ENCODE data around the gene FABP6. TPM values are rescaled to one million over a fixed set of nuclear protein-coding genes. Genes with fewer than 3 reads are reported as not detected.
A peak's percentile ranks its signal among the peaks of the same experiment; 100 is the strongest.

Gene FABP6
- total and polyA plus RNA-seq, 12 donors, result 0.13 to 5.9 (median 1.4) TPM

DNA sequence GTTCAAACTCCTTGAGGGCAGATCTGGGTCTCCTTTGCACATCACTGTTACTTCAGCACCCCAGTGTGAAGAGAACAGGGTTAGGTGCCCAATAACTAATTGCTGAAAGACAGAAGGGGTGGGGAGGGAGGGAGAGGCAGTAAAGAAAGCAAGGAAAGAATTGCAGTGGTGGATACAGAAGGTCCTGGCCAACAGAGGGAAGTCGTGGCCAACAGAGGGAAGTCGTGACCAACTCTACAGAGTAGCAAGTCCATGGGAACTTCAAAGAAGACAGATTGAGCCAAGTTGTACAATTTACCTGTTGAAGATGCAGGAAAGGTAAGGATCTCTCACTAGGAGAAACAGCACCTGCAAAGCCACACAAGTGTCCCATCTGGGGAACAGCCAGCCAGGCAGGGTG is 56.0 kb downstream of the FABP6 start:
- Histone ChIP-seq H3K27me3 (no peaks in the 10 kb centered on the region), H3K4me3 (no peak overlapping the region), H3K27ac (peak overlapping the region in 2 of 10 donors; percentile 86 to 88), H3K4me1 (peaks cover 5 to 45% (median 31%) of the 10 kb centered on the region in 9 donors), H3K9me3 (no peaks in the 10 kb centered on the region), H3K36me3 (peaks cover 0 to 4% (median 0%) of the 10 kb centered on the region in 9 donors)
- DNase-seq (no peak), ATAC-seq (no peak)
- 71 to 76% methylated on average over 2 of the region's 2 CpGs for WGBS, 2 donors
- TF ChIP-seq, protein P1, sequence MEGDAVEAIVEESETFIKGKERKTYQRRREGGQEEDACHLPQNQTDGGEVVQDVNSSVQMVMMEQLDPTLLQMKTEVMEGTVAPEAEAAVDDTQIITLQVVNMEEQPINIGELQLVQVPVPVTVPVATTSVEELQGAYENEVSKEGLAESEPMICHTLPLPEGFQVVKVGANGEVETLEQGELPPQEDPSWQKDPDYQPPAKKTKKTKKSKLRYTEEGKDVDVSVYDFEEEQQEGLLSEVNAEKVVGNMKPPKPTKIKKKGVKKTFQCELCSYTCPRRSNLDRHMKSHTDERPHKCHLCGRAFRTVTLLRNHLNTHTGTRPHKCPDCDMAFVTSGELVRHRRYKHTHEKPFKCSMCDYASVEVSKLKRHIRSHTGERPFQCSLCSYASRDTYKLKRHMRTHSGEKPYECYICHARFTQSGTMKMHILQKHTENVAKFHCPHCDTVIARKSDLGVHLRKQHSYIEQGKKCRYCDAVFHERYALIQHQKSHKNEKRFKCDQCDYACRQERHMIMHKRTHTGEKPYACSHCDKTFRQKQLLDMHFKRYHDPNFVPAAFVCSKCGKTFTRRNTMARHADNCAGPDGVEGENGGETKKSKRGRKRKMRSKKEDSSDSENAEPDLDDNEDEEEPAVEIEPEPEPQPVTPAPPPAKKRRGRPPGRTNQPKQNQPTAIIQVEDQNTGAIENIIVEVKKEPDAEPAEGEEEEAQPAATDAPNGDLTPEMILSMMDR (IDR thresholded peaks at IDR 0.05), result no peak
- intact Hi-C loops (cut with DNase I), result no loop called here

GRCh38 chr5:160286947-160287346 is 57.6 kb downstream of the FABP6 start:
- intact Hi-C loops (cut with DNase I), result loop anchor here in 1 of 10 donors (1.0 kb wide), 1 partner anchor 18 kb away; no protein-coding TSS in a partner anchor
- DNase-seq (no peak), ATAC-seq (no peak)
- H3K27me3 ChIP-seq, result no peaks in the 10 kb centered on the region
- H3K4me1 ChIP-seq, result peaks cover 5 to 49% (median 31%) of the 10 kb centered on the region in 9 donors
- TF ChIP-seq, protein P1 (IDR thresholded peaks at IDR 0.05), result no peak
- H3K4me3 ChIP-seq, result no peak overlapping the region
- H3K9me3 ChIP-seq, result no peaks in the 10 kb centered on the region
- 78 to 83% methylated on average over 6 of the region's 6 CpGs for WGBS, 2 donors
- no peaks in the 10 kb centered on the region for H3K36me3 ChIP-seq
- H3K27ac ChIP-seq, result peak overlapping the region; percentile 24 to 88 (median 83)

- ATAC-seq (peak; percentile 90 to 98 (median 96)), DNase-seq (peak; percentile 82 to 87)
- H3K36me3 ChIP-seq, result no peaks in the 10 kb centered on the region
- no peaks in the 10 kb centered on the region for H3K9me3 ChIP-seq
- peak overlapping the region; percentile 24 to 88 (median 83) for H3K27ac ChIP-seq
- H3K4me3 ChIP-seq, result no peak overlapping the region
- 12 to 19% methylated on average over 8 of the region's 8 CpGs for WGBS, 2 donors
- intact Hi-C loops (cut with DNase I), result loop anchor here in 1 of 10 donors (1.0 kb wide), 1 partner anchor 18 kb away; no protein-coding TSS in a partner anchor
- peaks cover 5 to 49% (median 31%) of the 10 kb centered on the region in 9 donors for H3K4me1 ChIP-seq
- no peaks in the 10 kb centered on the region for H3K27me3 ChIP-seq
- TF ChIP-seq, protein P1 (IDR thresholded peaks at IDR 0.05), result no peak
These were observed 58.2 kb downstream of the FABP6 start for GRCh38 chr5:160287378-160288051.

Other genes starting within 250 kb of the FABP6 start
- gene TTC1, start 220.4 kb upstream of the FABP6 start, total RNA-seq, result 100 to 1,000 TPM in 2 of 10 donors, 10 to 100 TPM in 8; 69.7 to 125 (median 86.5) TPM
- gene TTC1, start 220.4 kb upstream of the FABP6 start, polyA plus RNA-seq, result 10 to 100 TPM; 52.0 to 63.9 TPM
- gene PWWP2A, start 110.1 kb upstream of the FABP6 start, total RNA-seq, result 10 to 100 TPM in 9 of 10 donors, 1 to 10 TPM in 1; 8.2 to 14.7 (median 12.4) TPM
- 1 to 10 TPM; 4.5 to 9.8 TPM for gene PWWP2A, start 110.1 kb upstream of the FABP6 start, polyA plus RNA-seq
- 10 to 100 TPM in 3 of 10 donors, 1 to 10 TPM in 7; 4.5 to 20.8 (median 7.0) TPM for gene CCNJL, start 83.1 kb downstream of the FABP6 start, total RNA-seq
- 1 to 10 TPM; 2.9 to 5.1 TPM for gene CCNJL, start 83.1 kb downstream of the FABP6 start, polyA plus RNA-seq
- gene C1QTNF2, start 141.1 kb downstream of the FABP6 start, total RNA-seq, result 1 to 10 TPM in 6 of 10 donors, under 1 TPM in 4; 0.40 to 1.6 (median 1.1) TPM
- gene C1QTNF2, start 141.1 kb downstream of the FABP6 start, polyA plus RNA-seq, result 1 to 10 TPM in 1 of 2 donors, under 1 TPM in 1; 0.97 to 1.5 TPM
- 1 to 10 TPM; 2.3 to 4.5 (median 3.6) TPM for gene FAM200C, start 170.5 kb downstream of the FABP6 start, total RNA-seq
- 1 to 10 TPM; 1.7 to 8.6 TPM for gene FAM200C, start 170.5 kb downstream of the FABP6 start, polyA plus RNA-seq
- gene SLU7, start 189.6 kb downstream of the FABP6 start, total RNA-seq, result 10 to 100 TPM; 32.7 to 62.4 (median 44.3) TPM
- 10 to 100 TPM; 19.2 to 38.4 TPM for gene SLU7, start 189.6 kb downstream of the FABP6 start, polyA plus RNA-seq
- 10 to 100 TPM in 1 of 10 donors, 1 to 10 TPM in 4, under 1 TPM in 4, not detected in 1; 0.32 to 17.5 (median 1.4) TPM for gene PTTG1, start 192.3 kb downstream of the FABP6 start, total RNA-seq
- gene PTTG1, start 192.3 kb downstream of the FABP6 start, polyA plus RNA-seq, result 1 to 10 TPM; 2.6 to 8.7 TPM